Loucy (cell line): Measurements from ENCODE around the gene GPX1.

Source experiments
- H2AFZ ChIP-seq: fragments of 200-600 bp; sonication (generic); 2 replicates; pipeline ENCODE4 v1.6.0; 2016; ENCODE audit warnings: antibody characterized with exemption, mild to moderate bottlenecking, low read length, moderate library complexity
- H3F3A ChIP-seq: fragments of 200-600 bp; 2 replicates; pipeline ENCODE4 v1.6.0; 2016; ENCODE audit warnings: antibody characterized with exemption, low read depth, mild to moderate bottlenecking
- H3K27me3 ChIP-seq: fragments of 200-600 bp; sonication (generic); 2 replicates; pipeline ENCODE4 v1.6.1; 2014; ENCODE audit warnings: low read length, mild to moderate bottlenecking; ENCODE audit not compliant: insufficient read depth, poor library complexity, severe bottlenecking
- H3K36me3 ChIP-seq: fragments of 200-600 bp; sonication (generic); 2 replicates; pipeline ENCODE4 v1.6.1; 2016; ENCODE audit warnings: low read length; ENCODE audit not compliant: insufficient read depth
- H3K4me1 ChIP-seq: fragments of 200-600 bp; sonication (generic); 2 replicates; pipeline ENCODE4 v1.5.1; 2014; ENCODE audit warnings: low read length, mild to moderate bottlenecking; ENCODE audit not compliant: insufficient read depth, poor library complexity, severe bottlenecking
- H3K4me2 ChIP-seq: fragments of 200-600 bp; sonication (generic); 2 replicates; pipeline ENCODE4 v1.6.0; 2014; ENCODE audit warnings: antibody characterized with exemption, low read length, low read depth, mild to moderate bottlenecking; ENCODE audit not compliant: poor library complexity, severe bottlenecking
- H3K4me3 ChIP-seq: fragments of 200-600 bp; sonication (generic); 2 replicates; pipeline ENCODE4 v1.5.1; 2014; ENCODE audit warnings: low read length, mild to moderate bottlenecking, mixed read lengths; ENCODE audit not compliant: poor library complexity, severe bottlenecking
- H3K79me2 ChIP-seq: fragments of 200-600 bp; sonication (generic); 2 replicates; pipeline ENCODE4 v1.6.1; 2014; ENCODE audit warnings: low read length; ENCODE audit not compliant: insufficient read depth
- H3K9ac ChIP-seq: fragments of 200-600 bp; sonication (generic); 2 replicates; pipeline ENCODE4 v1.6.0; 2014; ENCODE audit warnings: mild to moderate bottlenecking, low read depth, low read length, moderate library complexity; ENCODE audit not compliant: poor library complexity, severe bottlenecking
- H3K9me2 ChIP-seq: fragments of 200-600 bp; sonication (generic); replicated peaks from 2 replicates; pipeline ENCODE4 v1.6.1; 2016; ENCODE audit warnings: low read depth, low read length, mixed read lengths
- H3K9me3 ChIP-seq: fragments of 200-600 bp; sonication (generic); 2 replicates; pipeline ENCODE4 v1.6.1; 2014; ENCODE audit warnings: mild to moderate bottlenecking, antibody characterized with exemption, low read length, low read depth; ENCODE audit not compliant: insufficient read depth
- H4K20me1 ChIP-seq: fragments of 200-600 bp; sonication (generic); 2 replicates; pipeline ENCODE4 v1.6.0; 2014; ENCODE audit warnings: antibody characterized with exemption, low read length, mild to moderate bottlenecking; ENCODE audit not compliant: insufficient read depth, poor library complexity, severe bottlenecking
- EZH2phosphoT487 ChIP-seq: fragments of 200-600 bp; IDR thresholded peaks from 2 replicates; pipeline ENCODE4 v1.6.1; 2018; ENCODE audit warnings: antibody characterized with exemption, mild to moderate bottlenecking, moderate library complexity, borderline replicate concordance
- TF ChIP-seq, protein P1 (sequence below): fragments of 200-600 bp; sonication (generic); conservative IDR thresholded peaks from 2 replicates; pipeline ENCODE4 v1.5.1; 2014; ENCODE audit warnings: mild to moderate bottlenecking, antibody characterized with exemption, low read length

Gene GPX1

DNA sequence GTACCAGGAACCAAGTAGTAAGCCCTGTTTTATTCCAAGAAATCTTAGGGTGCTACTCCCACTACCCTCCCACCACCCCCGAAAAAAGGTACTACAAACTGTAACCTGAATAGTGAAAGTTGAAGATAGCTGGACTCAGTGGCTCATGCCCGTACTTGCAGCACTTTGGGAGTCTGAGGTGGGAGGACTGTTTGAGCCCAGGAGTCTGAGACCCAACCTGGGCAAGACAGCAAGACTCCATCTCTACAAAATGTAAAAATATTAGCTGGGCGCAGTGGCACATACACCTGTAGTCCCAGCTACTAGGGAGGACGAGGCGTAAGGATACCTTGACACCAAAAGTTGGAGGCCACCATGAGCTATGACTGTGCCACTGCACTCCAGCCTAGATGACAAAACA is 45.7 kb upstream of the GPX1 start:
- H2AFZ ChIP-seq: no peak overlapping the region
- H3K4me2 ChIP-seq: no peak overlapping the region
- peaks cover 26% of the 10 kb centered on the region; the same call in 1 of the 2 replicates for H3K36me3 ChIP-seq
- no peak overlapping the region for H3K4me3 ChIP-seq
- H3K79me2 ChIP-seq: peaks cover 100% of the 10 kb centered on the region
- H3K9me3 ChIP-seq: no peaks in the 10 kb centered on the region
- TF ChIP-seq, protein P1, sequence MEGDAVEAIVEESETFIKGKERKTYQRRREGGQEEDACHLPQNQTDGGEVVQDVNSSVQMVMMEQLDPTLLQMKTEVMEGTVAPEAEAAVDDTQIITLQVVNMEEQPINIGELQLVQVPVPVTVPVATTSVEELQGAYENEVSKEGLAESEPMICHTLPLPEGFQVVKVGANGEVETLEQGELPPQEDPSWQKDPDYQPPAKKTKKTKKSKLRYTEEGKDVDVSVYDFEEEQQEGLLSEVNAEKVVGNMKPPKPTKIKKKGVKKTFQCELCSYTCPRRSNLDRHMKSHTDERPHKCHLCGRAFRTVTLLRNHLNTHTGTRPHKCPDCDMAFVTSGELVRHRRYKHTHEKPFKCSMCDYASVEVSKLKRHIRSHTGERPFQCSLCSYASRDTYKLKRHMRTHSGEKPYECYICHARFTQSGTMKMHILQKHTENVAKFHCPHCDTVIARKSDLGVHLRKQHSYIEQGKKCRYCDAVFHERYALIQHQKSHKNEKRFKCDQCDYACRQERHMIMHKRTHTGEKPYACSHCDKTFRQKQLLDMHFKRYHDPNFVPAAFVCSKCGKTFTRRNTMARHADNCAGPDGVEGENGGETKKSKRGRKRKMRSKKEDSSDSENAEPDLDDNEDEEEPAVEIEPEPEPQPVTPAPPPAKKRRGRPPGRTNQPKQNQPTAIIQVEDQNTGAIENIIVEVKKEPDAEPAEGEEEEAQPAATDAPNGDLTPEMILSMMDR: no peak
- no peak for TF ChIP-seq EZH2phosphoT487
- peaks cover 89% of the 10 kb centered on the region for H4K20me1 ChIP-seq
- H3K9ac ChIP-seq: no peak overlapping the region
- H3K4me1 ChIP-seq: peaks cover 18% of the 10 kb centered on the region
- no peaks in the 10 kb centered on the region for H3F3A ChIP-seq
- no peaks in the 10 kb centered on the region for H3K9me2 ChIP-seq
- H3K27me3 ChIP-seq: no peaks in the 10 kb centered on the region

DNA sequence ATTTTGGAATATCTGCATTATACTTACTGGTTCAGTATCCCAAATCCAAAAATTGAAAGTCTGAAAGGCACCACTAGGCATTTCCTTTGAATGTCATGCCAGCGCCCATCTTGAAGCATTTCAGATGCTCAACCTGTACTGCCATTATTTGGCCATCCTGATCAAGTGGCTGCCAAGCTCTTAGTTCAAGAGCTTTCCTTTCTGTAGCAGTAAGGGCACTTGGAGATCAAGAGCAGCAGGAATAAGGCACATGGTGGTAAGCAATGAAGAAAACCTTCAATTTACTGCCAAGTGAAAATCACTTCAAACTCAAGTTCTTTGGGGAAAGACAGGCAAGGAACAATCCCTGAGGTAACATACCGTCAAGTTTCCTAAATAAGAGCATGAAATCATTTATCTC is 43.6 kb upstream of the GPX1 start:
- Histone ChIP-seq H3K4me3 (no peak overlapping the region), H3K9me3 (no peaks in the 10 kb centered on the region), H3F3A (no peaks in the 10 kb centered on the region), H4K20me1 (peaks cover 86% of the 10 kb centered on the region), H3K79me2 (peaks cover 100% of the 10 kb centered on the region), H3K9ac (no peak overlapping the region), H3K36me3 (peaks cover 30% of the 10 kb centered on the region; the same call in 1 of the 2 replicates), H3K9me2 (no peaks in the 10 kb centered on the region), H3K27me3 (no peaks in the 10 kb centered on the region), H3K4me1 (peaks cover 5% of the 10 kb centered on the region), H2AFZ (no peak overlapping the region), H3K4me2 (no peak overlapping the region)
- TF ChIP-seq EZH2phosphoT487: no peak
- TF ChIP-seq, protein P1: no peak

DNA sequence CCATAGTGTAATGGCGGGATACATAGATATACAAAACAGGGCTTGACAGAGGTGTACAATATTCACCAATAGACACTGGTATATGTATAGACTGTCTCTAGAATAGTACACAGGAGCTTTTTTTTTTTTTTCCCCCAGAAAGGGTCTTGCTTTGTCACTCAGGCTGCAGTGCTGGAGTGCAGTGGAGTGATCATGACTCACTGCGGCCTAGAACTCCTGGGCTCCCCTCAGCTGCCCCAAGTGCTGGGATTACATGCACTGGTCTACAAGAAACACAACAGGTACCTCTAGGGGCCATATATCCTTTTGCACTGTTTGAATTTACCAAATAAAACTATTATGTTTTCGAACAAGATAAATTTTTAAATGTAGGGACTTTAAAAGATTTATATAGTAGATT is 41.3 kb upstream of the GPX1 start:
- H3K4me3 ChIP-seq: no peak overlapping the region
- H2AFZ ChIP-seq: no peak overlapping the region
- H3F3A ChIP-seq: no peaks in the 10 kb centered on the region
- no peaks in the 10 kb centered on the region for H3K9me3 ChIP-seq
- TF ChIP-seq EZH2phosphoT487: no peak
- TF ChIP-seq, protein P1: no peak
- no peaks in the 10 kb centered on the region for H3K27me3 ChIP-seq
- peaks cover 86% of the 10 kb centered on the region for H4K20me1 ChIP-seq
- peaks cover 4% of the 10 kb centered on the region for H3K4me1 ChIP-seq
- H3K9me2 ChIP-seq: no peaks in the 10 kb centered on the region
- H3K79me2 ChIP-seq: peaks cover 100% of the 10 kb centered on the region
- no peak overlapping the region for H3K4me2 ChIP-seq
- peaks cover 49% of the 10 kb centered on the region; the same call in 1 of the 2 replicates for H3K36me3 ChIP-seq
- H3K9ac ChIP-seq: no peak overlapping the region
